ENCODE results near the gene GPR176. TPM values are rescaled to one million over a fixed set of nuclear protein-coding genes. Genes with fewer than 3 reads are reported as not detected.

GPR176 gene
- total RNA-seq, 1 donor from 2014 or later: 0.23 TPM

DNA sequence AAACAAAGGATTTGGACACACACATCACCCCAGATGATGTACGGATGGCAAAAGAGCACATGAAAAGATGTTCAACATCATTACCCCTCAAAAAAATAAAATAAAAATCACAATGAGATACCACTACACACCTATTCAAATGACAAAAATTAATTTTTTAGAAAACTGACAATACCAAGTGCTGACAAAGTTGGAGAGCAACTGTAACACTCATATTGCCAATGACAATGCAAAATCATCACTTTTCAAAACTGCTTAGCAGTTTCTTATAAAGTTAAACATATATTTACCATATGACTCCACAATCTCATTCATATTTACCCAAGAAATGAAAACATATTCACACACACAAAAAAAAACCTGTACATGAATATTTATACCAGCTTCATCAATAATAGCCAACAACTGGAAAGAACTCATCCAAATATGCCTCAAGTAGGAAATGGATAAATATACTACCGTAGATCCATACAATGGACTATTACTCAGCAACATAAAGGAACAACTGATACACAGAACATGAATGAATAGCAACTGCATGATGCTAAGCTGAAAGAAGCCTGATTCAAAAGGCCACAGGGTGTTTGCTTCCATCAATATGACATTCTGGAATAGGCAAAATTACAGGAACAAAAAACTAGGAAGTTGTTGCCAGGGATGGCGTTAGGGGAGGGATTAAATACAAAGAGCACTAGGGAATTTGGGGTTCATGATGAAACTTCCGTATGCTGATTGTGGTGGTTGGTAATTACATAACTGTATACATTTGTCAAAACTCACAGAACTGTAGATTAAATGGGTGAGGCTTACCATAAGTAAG, 138.7 kb downstream of the GPR176 start:
- no peak for DNase-seq (ENCODE audit: low spot score)
- Mint-ChIP-seq H3K36me3 (ENCODE audit: low read depth) (peaks cover 3% of the 10 kb centered on the region), H3K9me3 (no peaks in the 10 kb centered on the region), H3K4me3 (peak overlapping the region; percentile 56), H3K4me1 (ENCODE audit: low read depth) (peaks cover 37% of the 10 kb centered on the region), H3K27me3 (ENCODE audit: insufficient read depth) (peaks cover 7% of the 10 kb centered on the region), H3K27ac (no peak overlapping the region)
- intact Hi-C loops (cut with micrococcal nuclease): loop anchor here (5.0 to 10.0 kb wide), 4 partner anchors 154 to 1227 kb away; partner anchors contain the start of genes CCDC32, IVD and RPUSD2

- peaks cover 31% of the 10 kb centered on the region for H3K4me1 Mint-ChIP-seq (ENCODE audit: low read depth)
- H3K4me3 Mint-ChIP-seq: no peak overlapping the region
- no peaks in the 10 kb centered on the region for H3K36me3 Mint-ChIP-seq (ENCODE audit: low read depth)
- intact Hi-C loops (cut with micrococcal nuclease): no loop called here
- no peak for DNase-seq (ENCODE audit: low spot score)
- no peaks in the 10 kb centered on the region for H3K9me3 Mint-ChIP-seq
- no peak overlapping the region for H3K27ac Mint-ChIP-seq
- H3K27me3 Mint-ChIP-seq (ENCODE audit: insufficient read depth): peaks cover 7% of the 10 kb centered on the region
Measured at GRCh38 chr15:39778021-39778420, 142.0 kb downstream of the GPR176 start.

GRCh38 chr15:39777496-39777895, 142.6 kb downstream of the GPR176 start:
- peaks cover 7% of the 10 kb centered on the region for H3K27me3 Mint-ChIP-seq (ENCODE audit: insufficient read depth)
- H3K27ac Mint-ChIP-seq: no peak overlapping the region
- H3K4me3 Mint-ChIP-seq: no peak overlapping the region
- H3K36me3 Mint-ChIP-seq (ENCODE audit: low read depth): no peaks in the 10 kb centered on the region
- H3K9me3 Mint-ChIP-seq: no peaks in the 10 kb centered on the region
- DNase-seq (ENCODE audit: low spot score): no peak
- peaks cover 31% of the 10 kb centered on the region for H3K4me1 Mint-ChIP-seq (ENCODE audit: low read depth)
- intact Hi-C loops (cut with micrococcal nuclease): no loop called here

GRCh38 chr15:39776068-39776467, 144.0 kb downstream of the GPR176 start:
- no peaks in the 10 kb centered on the region for H3K9me3 Mint-ChIP-seq
- H3K4me3 Mint-ChIP-seq: no peak overlapping the region
- H3K36me3 Mint-ChIP-seq (ENCODE audit: low read depth): no peaks in the 10 kb centered on the region
- H3K27ac Mint-ChIP-seq: no peak overlapping the region
- peaks cover 20% of the 10 kb centered on the region for H3K4me1 Mint-ChIP-seq (ENCODE audit: low read depth)
- DNase-seq (ENCODE audit: low spot score): no peak
- peaks cover 7% of the 10 kb centered on the region for H3K27me3 Mint-ChIP-seq (ENCODE audit: insufficient read depth)
- intact Hi-C loops (cut with micrococcal nuclease): no loop called here

GRCh38 chr15:39774688-39775267, 145.3 kb downstream of the GPR176 start:
- no peak overlapping the region for H3K27ac Mint-ChIP-seq
- intact Hi-C loops (cut with micrococcal nuclease): no loop called here
- H3K9me3 Mint-ChIP-seq: no peaks in the 10 kb centered on the region
- peak; percentile 24 for DNase-seq (ENCODE audit: low spot score)
- no peak overlapping the region for H3K4me3 Mint-ChIP-seq
- H3K4me1 Mint-ChIP-seq (ENCODE audit: low read depth): peaks cover 20% of the 10 kb centered on the region
- no peaks in the 10 kb centered on the region for H3K36me3 Mint-ChIP-seq (ENCODE audit: low read depth)
- peaks cover 7% of the 10 kb centered on the region for H3K27me3 Mint-ChIP-seq (ENCODE audit: insufficient read depth)

- intact Hi-C loops (cut with micrococcal nuclease): no loop called here
- H3K27me3 Mint-ChIP-seq (ENCODE audit: insufficient read depth): no peaks in the 10 kb centered on the region
- no peak for DNase-seq (ENCODE audit: low spot score)
- H3K36me3 Mint-ChIP-seq (ENCODE audit: low read depth): no peaks in the 10 kb centered on the region
- H3K27ac Mint-ChIP-seq: no peak overlapping the region
- H3K4me1 Mint-ChIP-seq (ENCODE audit: low read depth): peaks cover 20% of the 10 kb centered on the region
- H3K4me3 Mint-ChIP-seq: no peak overlapping the region
- H3K9me3 Mint-ChIP-seq: no peaks in the 10 kb centered on the region
Measured at GRCh38 chr15:39770748-39771689, 149.0 kb downstream of the GPR176 start.

- H3K4me3 Mint-ChIP-seq: no peak overlapping the region
- intact Hi-C loops (cut with micrococcal nuclease): no loop called here
- H3K36me3 Mint-ChIP-seq (ENCODE audit: low read depth): no peaks in the 10 kb centered on the region
- H3K9me3 Mint-ChIP-seq: no peaks in the 10 kb centered on the region
- no peak overlapping the region for H3K27ac Mint-ChIP-seq
- DNase-seq (ENCODE audit: low spot score): no peak
- H3K27me3 Mint-ChIP-seq (ENCODE audit: insufficient read depth): peaks cover 4% of the 10 kb centered on the region
- H3K4me1 Mint-ChIP-seq (ENCODE audit: low read depth): no peaks in the 10 kb centered on the region
Measured at GRCh38 chr15:39767921-39768320, 152.1 kb downstream of the GPR176 start.

DNA sequence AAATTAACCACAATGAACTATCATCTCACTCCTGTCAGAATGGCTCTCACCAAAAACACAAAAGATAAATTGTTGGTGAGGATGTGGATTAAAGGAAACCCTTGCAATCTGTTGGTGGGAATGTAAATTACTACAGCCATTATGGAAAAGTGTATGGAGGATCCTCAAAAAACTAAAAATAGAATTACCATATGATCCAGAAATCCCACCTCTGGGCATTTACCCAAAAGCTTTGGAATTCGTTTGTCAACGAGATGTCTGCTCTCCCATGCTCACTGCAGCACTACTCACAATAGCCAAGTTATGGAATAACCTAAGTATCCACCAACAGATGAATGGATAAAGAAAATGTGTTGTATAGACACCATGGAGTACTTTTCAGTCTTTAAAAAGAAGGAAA, 159.1 kb downstream of the GPR176 start:
- H3K4me1 Mint-ChIP-seq (ENCODE audit: low read depth): no peaks in the 10 kb centered on the region
- no peak for DNase-seq (ENCODE audit: low spot score)
- H3K27me3 Mint-ChIP-seq (ENCODE audit: insufficient read depth): peaks cover 27% of the 10 kb centered on the region
- H3K27ac Mint-ChIP-seq: no peak overlapping the region
- intact Hi-C loops (cut with micrococcal nuclease): no loop called here
- H3K4me3 Mint-ChIP-seq: no peak overlapping the region
- H3K36me3 Mint-ChIP-seq (ENCODE audit: low read depth): no peaks in the 10 kb centered on the region
- H3K9me3 Mint-ChIP-seq: no peaks in the 10 kb centered on the region

DNA sequence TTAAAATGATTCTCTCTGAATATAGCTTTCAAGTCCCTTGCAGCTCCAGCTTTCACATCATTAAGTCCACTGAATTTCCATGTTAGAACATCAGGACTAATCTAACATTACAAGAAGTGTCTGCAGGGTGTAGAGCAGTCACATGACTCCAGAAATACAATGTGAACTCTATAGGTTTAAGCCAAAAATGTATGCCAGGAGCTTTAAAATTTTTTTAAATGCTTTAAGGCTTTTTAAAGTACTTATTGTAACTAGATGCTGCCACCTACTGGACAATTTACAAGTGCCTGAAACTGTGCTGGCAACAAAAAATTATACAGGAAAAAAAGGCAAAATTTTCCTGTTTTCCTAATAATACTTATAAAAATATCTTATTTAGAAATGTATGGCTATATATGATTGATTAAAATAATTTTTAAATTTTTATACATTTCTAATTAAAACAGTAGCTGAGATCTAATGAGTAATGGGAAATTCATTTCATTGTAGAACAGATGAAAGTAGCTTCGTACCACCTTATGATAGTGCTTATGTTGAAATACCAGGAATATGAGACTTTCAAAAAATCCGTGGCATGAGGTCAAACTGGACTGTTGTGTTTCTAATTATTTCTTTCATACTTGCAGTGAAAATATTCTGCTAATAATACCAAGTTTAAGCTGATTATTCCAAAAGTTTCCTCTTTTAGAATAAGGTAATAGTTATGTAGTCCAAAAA, 163.1 kb downstream of the GPR176 start:
- no peaks in the 10 kb centered on the region for H3K9me3 Mint-ChIP-seq
- no peak for DNase-seq (ENCODE audit: low spot score)
- H3K4me1 Mint-ChIP-seq (ENCODE audit: low read depth): no peaks in the 10 kb centered on the region
- no peaks in the 10 kb centered on the region for H3K36me3 Mint-ChIP-seq (ENCODE audit: low read depth)
- H3K27me3 Mint-ChIP-seq (ENCODE audit: insufficient read depth): peaks cover 44% of the 10 kb centered on the region
- H3K4me3 Mint-ChIP-seq: no peak overlapping the region
- H3K27ac Mint-ChIP-seq: no peak overlapping the region
- intact Hi-C loops (cut with micrococcal nuclease): loop anchor here (1.0 to 2.0 kb wide), 5 partner anchors 71 to 1049 kb away; no protein-coding TSS in a partner anchor

DNA sequence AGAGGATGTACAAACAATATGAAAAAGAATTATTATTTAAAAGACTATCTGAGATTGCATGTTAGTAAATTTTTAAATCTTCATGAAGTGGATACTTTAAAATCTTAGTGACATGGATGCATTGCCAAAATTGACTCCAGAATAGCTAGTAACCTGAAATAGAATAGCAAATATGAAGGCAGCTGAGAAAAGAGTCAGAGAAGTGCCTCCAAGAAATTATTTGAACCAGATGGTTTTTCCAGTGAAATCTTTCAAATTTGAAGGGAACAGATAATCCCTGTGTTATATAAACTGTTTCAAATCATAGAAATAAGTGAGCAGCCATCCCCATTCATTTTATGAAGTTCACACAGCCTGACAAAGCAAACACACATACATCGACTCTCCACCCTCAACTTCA, 167.1 kb downstream of the GPR176 start:
- no peak for DNase-seq (ENCODE audit: low spot score)
- Mint-ChIP-seq H3K36me3 (ENCODE audit: low read depth) (no peaks in the 10 kb centered on the region), H3K9me3 (no peaks in the 10 kb centered on the region), H3K4me1 (ENCODE audit: low read depth) (no peaks in the 10 kb centered on the region), H3K4me3 (no peak overlapping the region), H3K27me3 (ENCODE audit: insufficient read depth) (peaks cover 46% of the 10 kb centered on the region), H3K27ac (no peak overlapping the region)
- intact Hi-C loops (cut with micrococcal nuclease): no loop called here

DNA sequence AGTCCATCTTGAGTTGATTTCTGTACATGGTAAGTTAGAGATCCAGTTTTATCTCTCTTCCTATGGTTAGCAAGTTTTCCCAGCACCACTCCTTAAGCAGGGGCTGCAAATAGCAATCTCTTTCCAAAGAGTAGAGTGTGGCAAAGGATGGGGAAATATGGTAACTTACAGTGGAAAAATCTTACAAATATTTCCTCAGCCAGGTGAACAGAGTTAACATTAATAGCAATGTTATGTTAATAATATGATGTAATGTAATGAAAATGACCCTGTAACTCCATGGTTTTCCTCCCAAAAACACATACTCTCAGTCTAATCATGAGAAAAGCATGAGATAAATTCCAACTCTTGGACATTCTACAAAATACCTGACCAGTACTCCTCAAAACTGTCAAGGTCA, 167.8 kb downstream of the GPR176 start:
- H3K4me1 Mint-ChIP-seq (ENCODE audit: low read depth): no peaks in the 10 kb centered on the region
- H3K36me3 Mint-ChIP-seq (ENCODE audit: low read depth): no peaks in the 10 kb centered on the region
- no peak overlapping the region for H3K4me3 Mint-ChIP-seq
- peaks cover 43% of the 10 kb centered on the region for H3K27me3 Mint-ChIP-seq (ENCODE audit: insufficient read depth)
- intact Hi-C loops (cut with micrococcal nuclease): no loop called here
- H3K9me3 Mint-ChIP-seq: no peaks in the 10 kb centered on the region
- H3K27ac Mint-ChIP-seq: no peak overlapping the region
- DNase-seq (ENCODE audit: low spot score): no peak
